Activated CD8-positive, alpha-beta T cell treated with anti-CD3 and anti-CD28 coated beads, Interleukin-2, amount 10 ng/mL, durations not matched to agents 7 days and 5 days (primary cell): ENCODE measurements around the gene RAB3IP. TPM values are rescaled to one million over a fixed set of nuclear protein-coding genes. Genes with fewer than 3 reads are reported as not detected.
"Not testable (repeated sequence)": the region's sequence is repeated elsewhere in the genome, so short reads cannot be mapped to it uniquely, and the experiment has no call there.

Experiments
- ATAC-seq: fragments of 150-1000 bp; cut with Tn5 transposase; one replicate; pipeline ENCODE4 v1.10.0; 2021; ENCODE audit warnings: moderate library complexity
- CTCF ChIA-PET: fragments of 350-600 bp; sonication (Branson Sonifier 250); formaldehyde crosslinking; loops from one replicate; lab custom pipeline; 2021; ENCODE audit warnings: antibody characterized with exemption; lab: Charles Lee
- POLR2A ChIA-PET: fragments of 350-600 bp; sonication (Branson Sonifier 250); formaldehyde crosslinking; loops from one replicate; lab custom pipeline; 2021; ENCODE audit warnings: antibody characterized with exemption; lab: Charles Lee
- DNase-seq: peaks from one replicate; pipeline ENCODE4 v3.0.0-alpha.2; 2020
- H3K27ac Mint-ChIP-seq: one replicate; pipeline ENCODE4 v1.8.0; 2021; ENCODE audit warnings: mild to moderate bottlenecking, mixed read lengths
- H3K27me3 Mint-ChIP-seq: one replicate; pipeline ENCODE4 v1.8.0; 2021; ENCODE audit warnings: low read depth, mixed read lengths
- H3K36me3 Mint-ChIP-seq: one replicate; pipeline ENCODE4 v1.8.0; 2021; ENCODE audit warnings: low read depth, mixed read lengths
- H3K4me1 Mint-ChIP-seq: one replicate; pipeline ENCODE4 v1.8.0; 2021; ENCODE audit warnings: low read depth, mixed read lengths
- H3K4me3 Mint-ChIP-seq: one replicate; pipeline ENCODE4 v1.8.0; 2021; ENCODE audit warnings: mild to moderate bottlenecking, mixed read lengths
- H3K9me3 Mint-ChIP-seq: one replicate; pipeline ENCODE4 v1.8.0; 2022; ENCODE audit warnings: mixed read lengths; ENCODE audit not compliant: insufficient read depth
- total RNA-seq, 2 experiments: library from RNA; stranded (reverse); gene quantifications; one replicate each; pipeline ENCODE4 v1.2.3, GENCODE V29; 2021

The RAB3IP gene
- total RNA-seq, 2 experiments from 2014 or later = 26.2 to 27.7 TPM

DNA sequence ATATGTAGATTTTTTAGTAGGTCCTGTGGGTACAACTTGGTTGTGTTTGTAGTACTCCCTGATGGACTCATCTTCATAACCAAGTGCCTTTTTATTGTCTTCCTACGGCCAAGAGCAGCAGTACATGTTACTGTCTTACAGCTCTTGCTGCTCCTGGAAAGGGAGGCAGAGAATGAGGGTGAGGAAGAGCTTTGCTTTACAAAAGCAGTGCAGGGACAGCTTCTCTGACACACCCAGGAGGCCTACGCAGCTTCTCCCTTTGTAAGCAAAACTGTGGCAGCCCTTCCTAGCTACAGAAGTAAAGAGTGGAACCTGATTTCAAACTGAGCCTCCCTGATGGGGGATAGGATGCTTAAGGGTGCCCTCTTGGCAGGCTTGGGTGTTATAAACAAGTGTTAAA lies 104.9 kb downstream of the RAB3IP start:
- Mint-ChIP-seq H3K27me3 (peaks cover 5% of the 10 kb centered on the region), H3K4me3 (no peak overlapping the region), H3K27ac (no peak overlapping the region), H3K4me1 (no peaks in the 10 kb centered on the region), H3K9me3 (no peaks in the 10 kb centered on the region), H3K36me3 (no peaks in the 10 kb centered on the region)
- CTCF ChIA-PET = no interaction called here
- DNase-seq = no peak
- ATAC-seq = no peak
- POLR2A ChIA-PET = interaction anchor here (0.6 kb wide), 1 partner anchor 1714 kb away, joined by 3 read pairs; no protein-coding TSS in a partner anchor

DNA sequence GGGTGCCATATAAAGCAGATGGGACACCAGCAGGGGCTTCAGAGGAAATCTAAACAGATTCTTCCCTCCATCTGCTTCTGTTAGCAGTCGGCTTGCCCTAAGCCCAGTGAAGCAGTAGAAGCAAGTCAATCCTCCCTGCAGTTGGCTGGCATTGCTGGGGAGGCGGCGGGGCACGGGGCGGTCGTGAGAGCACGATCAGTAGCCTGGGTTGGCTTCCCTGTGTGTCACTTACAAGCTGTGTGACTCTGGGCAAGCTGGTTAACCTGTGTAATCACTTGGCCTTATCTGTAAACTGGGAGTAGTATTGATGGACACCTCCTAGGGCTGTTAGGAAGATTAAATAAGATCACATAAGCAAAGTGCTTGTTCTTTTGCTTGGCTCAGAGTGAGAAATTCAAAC lies 105.8 kb downstream of the RAB3IP start:
- Mint-ChIP-seq H3K9me3 (no peaks in the 10 kb centered on the region), H3K4me3 (no peak overlapping the region), H3K27ac (no peak overlapping the region), H3K4me1 (no peaks in the 10 kb centered on the region), H3K36me3 (no peaks in the 10 kb centered on the region), H3K27me3 (peaks cover 5% of the 10 kb centered on the region)
- ATAC-seq (no peak), DNase-seq (no peak)
- ChIA-PET CTCF (no interaction called here), POLR2A (no interaction called here)

DNA sequence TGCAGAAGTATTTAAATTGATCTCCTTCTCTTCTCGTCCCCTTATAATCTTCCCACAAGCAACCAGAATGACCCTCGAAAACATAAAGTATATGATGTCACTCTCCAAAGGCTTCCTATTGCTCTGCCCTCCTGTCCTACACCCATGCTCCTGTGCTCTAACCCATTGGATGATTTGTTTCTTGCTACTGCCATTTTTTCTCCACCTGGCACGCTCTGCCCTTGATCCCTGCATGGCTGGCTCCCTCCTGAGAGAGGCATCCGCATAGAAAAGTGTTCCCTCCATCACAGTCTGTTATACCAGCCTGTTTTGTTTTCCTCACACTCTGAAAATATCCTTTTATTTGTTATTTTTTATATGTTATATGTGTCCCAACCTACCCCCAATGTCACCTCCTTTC lies 106.2 kb downstream of the RAB3IP start:
- Mint-ChIP-seq H3K27me3 (peaks cover 7% of the 10 kb centered on the region), H3K9me3 (no peaks in the 10 kb centered on the region), H3K4me1 (no peaks in the 10 kb centered on the region), H3K27ac (no peak overlapping the region), H3K36me3 (no peaks in the 10 kb centered on the region), H3K4me3 (no peak overlapping the region)
- ATAC-seq (no peak), DNase-seq (no peak)
- POLR2A ChIA-PET = no interaction called here
- CTCF ChIA-PET = no interaction called here

DNA sequence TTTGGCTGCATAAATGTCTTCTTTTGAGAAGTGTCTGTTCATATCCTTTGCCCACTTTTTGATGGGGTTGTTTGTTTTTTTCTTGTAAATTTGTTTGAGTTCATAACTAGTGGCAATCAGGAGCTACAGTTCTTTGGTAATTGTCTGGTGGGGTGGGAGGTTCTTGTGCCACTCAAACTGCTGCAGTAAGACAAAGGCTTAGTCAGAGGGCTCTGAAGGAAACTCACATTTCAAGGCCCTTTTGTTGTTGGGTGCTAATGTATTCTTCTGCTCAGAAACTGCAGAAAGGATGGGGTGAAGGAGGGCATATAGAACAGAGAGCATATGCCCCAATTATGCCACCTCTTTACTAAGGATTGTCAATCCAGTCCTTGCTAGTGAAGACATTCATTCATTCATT lies 108.3 kb downstream of the RAB3IP start:
- no peaks in the 10 kb centered on the region for H3K9me3 Mint-ChIP-seq
- DNase-seq (no peak), ATAC-seq (no peak)
- peaks cover 6% of the 10 kb centered on the region for H3K27me3 Mint-ChIP-seq
- no peaks in the 10 kb centered on the region for H3K4me1 Mint-ChIP-seq
- no peak overlapping the region for H3K27ac Mint-ChIP-seq
- POLR2A ChIA-PET = no interaction called here
- no peaks in the 10 kb centered on the region for H3K36me3 Mint-ChIP-seq
- no peak overlapping the region for H3K4me3 Mint-ChIP-seq
- CTCF ChIA-PET = no interaction called here

DNA sequence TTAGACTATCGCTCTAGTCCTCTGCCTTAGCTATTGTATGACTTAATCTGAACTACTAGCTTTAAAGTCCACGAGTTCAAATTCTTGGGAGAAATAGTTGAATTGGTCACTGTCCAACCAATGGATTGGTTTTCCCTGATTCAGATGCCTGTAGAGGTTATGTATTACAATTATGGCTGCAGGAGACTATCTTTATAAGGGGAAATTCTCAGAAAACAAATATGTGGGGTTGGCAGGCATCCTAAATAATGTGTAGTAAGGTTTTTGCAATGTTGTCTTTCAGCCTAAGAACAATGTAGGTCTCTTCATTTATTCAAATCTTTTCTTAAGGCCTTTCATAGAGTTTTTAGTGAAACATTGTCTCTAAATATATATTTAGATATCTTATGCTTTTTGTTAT lies 113.3 kb downstream of the RAB3IP start:
- H3K27me3 Mint-ChIP-seq = peaks cover 4% of the 10 kb centered on the region
- no peaks in the 10 kb centered on the region for H3K36me3 Mint-ChIP-seq
- H3K9me3 Mint-ChIP-seq = no peaks in the 10 kb centered on the region
- H3K4me3 Mint-ChIP-seq = no peak overlapping the region
- CTCF ChIA-PET = no interaction called here
- POLR2A ChIA-PET = no interaction called here
- DNase-seq = no peak
- no peak overlapping the region for H3K27ac Mint-ChIP-seq
- no peak for ATAC-seq
- H3K4me1 Mint-ChIP-seq = no peaks in the 10 kb centered on the region

DNA sequence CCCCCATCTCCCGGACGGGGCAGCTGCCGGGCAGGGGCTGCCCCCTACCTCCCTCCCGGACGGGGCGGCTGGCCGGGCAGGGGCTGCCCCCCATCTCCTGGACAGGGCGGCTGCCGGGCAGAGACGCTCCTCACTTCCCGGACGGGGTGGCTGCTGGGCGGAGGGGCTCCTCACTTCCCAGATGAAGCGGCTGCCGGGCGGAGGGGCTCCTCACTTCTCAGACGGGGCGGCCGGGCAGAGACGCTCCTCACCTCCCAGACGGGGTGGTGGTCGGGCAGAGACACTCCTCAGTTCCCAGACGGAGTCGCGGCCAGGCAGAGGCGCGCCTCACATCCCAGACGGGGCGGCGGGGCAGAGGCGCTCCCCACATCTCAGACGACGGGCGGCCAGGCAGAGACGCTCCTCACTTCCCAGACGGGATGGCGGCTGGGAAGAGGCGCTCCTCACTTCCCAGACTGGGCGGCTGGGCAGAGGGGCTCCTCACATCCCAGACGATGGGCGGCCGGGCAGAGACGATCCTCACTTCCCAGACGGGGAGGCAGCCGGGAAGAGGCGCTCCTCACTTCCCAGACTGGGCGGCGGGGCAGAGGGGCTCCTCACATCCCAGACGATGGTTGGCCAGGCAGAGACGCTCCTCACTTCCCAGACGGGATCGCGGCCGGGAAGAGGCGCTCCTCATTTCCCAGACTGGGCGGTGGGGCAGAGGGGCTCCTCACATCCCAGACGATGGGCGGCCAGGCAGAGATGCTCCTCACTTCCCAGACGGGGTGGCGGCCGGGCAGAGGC lies 114.7 kb downstream of the RAB3IP start:
- CTCF ChIA-PET, H3K36me3 Mint-ChIP-seq, H3K4me1 Mint-ChIP-seq, H3K27me3 Mint-ChIP-seq, DNase-seq, POLR2A ChIA-PET, H3K27ac Mint-ChIP-seq, H3K9me3 Mint-ChIP-seq, H3K4me3 Mint-ChIP-seq, ATAC-seq: not testable (repeated sequence)

DNA sequence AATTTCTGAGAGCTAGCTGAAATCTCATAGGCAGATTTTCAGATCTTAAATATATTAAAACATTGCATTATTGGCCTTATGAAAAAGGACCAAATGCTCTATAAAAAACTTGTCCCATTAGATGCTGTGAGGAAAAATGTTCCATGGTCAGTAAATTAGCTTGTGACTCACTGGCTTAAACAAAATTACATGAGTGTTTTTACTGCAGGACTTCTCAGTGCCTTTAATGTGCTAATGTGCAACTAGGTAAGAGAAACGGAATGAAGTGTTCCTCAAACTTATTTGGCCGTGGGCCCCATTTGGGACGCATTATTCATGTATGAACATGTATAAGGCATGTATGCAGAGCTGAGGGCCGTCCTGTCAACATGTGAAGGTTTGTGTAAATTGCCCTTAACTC lies 128.0 kb downstream of the RAB3IP start:
- no peaks in the 10 kb centered on the region for H3K9me3 Mint-ChIP-seq
- DNase-seq (no peak), ATAC-seq (no peak)
- no peak overlapping the region for H3K4me3 Mint-ChIP-seq
- no peaks in the 10 kb centered on the region for H3K36me3 Mint-ChIP-seq
- H3K27ac Mint-ChIP-seq = no peak overlapping the region
- CTCF ChIA-PET = interaction anchor here (1.1 kb wide), 1 partner anchor 10 kb away, joined by 4 read pairs; no protein-coding TSS in a partner anchor
- no peaks in the 10 kb centered on the region for H3K4me1 Mint-ChIP-seq
- H3K27me3 Mint-ChIP-seq = peaks cover 4% of the 10 kb centered on the region
- POLR2A ChIA-PET = no interaction called here

DNA sequence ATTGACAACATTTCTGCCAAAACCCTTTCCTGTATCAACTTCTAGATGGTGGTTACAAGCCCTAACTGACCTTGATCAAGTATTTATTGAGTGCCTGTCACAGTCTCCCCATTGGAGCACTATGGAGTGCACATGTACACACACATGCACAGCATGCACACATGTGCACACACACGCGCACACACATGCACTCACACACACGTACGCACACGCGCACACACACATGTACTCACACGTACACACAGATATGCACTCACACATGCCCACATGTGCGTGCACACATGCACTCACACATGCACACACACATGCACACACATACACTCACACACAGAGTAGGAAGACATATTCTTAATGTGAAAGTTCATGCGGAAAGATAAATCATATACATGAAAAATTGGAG lies 130.0 kb downstream of the RAB3IP start:
- no peaks in the 10 kb centered on the region for H3K4me1 Mint-ChIP-seq
- no peak overlapping the region for H3K4me3 Mint-ChIP-seq
- no peak for ATAC-seq
- H3K9me3 Mint-ChIP-seq = no peaks in the 10 kb centered on the region
- DNase-seq = no peak
- no peaks in the 10 kb centered on the region for H3K36me3 Mint-ChIP-seq
- CTCF ChIA-PET = no interaction called here
- no peak overlapping the region for H3K27ac Mint-ChIP-seq
- peaks cover 4% of the 10 kb centered on the region for H3K27me3 Mint-ChIP-seq
- POLR2A ChIA-PET = interaction anchor here (1.0 kb wide), 1 partner anchor 36 kb away, joined by 3 read pairs; no protein-coding TSS in a partner anchor

DNA sequence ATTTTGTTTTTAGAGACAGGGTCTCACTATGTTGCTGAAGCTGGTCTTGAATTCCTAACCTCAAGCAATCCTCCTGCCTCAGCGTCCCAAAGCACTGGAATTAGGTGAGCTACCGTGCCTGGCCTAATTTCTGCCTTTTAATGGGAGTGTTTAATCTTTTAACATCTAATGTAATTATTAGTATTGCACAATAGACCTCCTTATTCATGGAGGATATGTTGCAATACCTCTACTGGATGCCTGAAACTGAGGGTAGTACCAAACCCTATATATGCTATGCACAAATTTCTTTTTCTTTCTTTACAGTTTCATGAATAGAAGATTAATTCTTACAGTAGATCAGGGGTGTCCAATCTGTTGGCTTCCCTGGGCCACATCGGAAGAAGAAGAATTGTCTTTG lies 134.1 kb downstream of the RAB3IP start:
- CTCF ChIA-PET = no interaction called here
- Mint-ChIP-seq H3K4me3 (no peak overlapping the region), H3K4me1 (no peaks in the 10 kb centered on the region), H3K27ac (no peak overlapping the region), H3K27me3 (peaks cover 6% of the 10 kb centered on the region), H3K9me3 (no peaks in the 10 kb centered on the region), H3K36me3 (no peaks in the 10 kb centered on the region)
- DNase-seq (no peak), ATAC-seq (no peak)
- POLR2A ChIA-PET = interaction anchor here (0.6 kb wide), 1 partner anchor 752 kb away, joined by 7 read pairs; no protein-coding TSS in a partner anchor

Other genes starting within 250 kb of the RAB3IP start
- gene CCT2, start 153.4 kb upstream of the RAB3IP start, total RNA-seq = 100 to 1,000 TPM; 238 to 252 TPM
- not detected for gene LRRC10, start 128.0 kb upstream of the RAB3IP start, total RNA-seq
- not detected for gene BEST3, start 39.6 kb upstream of the RAB3IP start, total RNA-seq
- gene MYRFL, start 86.4 kb downstream of the RAB3IP start, total RNA-seq = not detected